Skin of body (tissue), 2 donors: ENCODE results near the gene PRKG1. TPM values are rescaled to one million over a fixed set of nuclear protein-coding genes. Genes with fewer than 3 reads are reported as not detected.

Source experiments
- DNase-seq: peaks from one replicate; lab custom pipeline; 2025; lab: John Stamatoyannopoulos, UW
- total RNA-seq: library from RNA; depleted of rRNA; stranded (reverse); fragments of >200 nt; gene quantifications from one replicate; pipeline ENCODE4 v1.2.3, GENCODE V29; 2014

Gene PRKG1
- total RNA-seq, 1 donor from 2014 or later, result 41.8 TPM

GRCh38 chr10:51224671-51225161, 150.4 kb downstream of the PRKG1 start:
- peak; percentile 93 for DNase-seq

GRCh38 chr10:51227897-51228713, 153.8 kb downstream of the PRKG1 start:
- no peak for DNase-seq

- no peak for DNase-seq
Observed at GRCh38 chr10:51228714-51229100, 154.4 kb downstream of the PRKG1 start.

GRCh38 chr10:51230887-51231585, 156.7 kb downstream of the PRKG1 start:
- DNase-seq, result no peak

- no peak for DNase-seq
Observed at GRCh38 chr10:51231754-51232153, 157.5 kb downstream of the PRKG1 start.

GRCh38 chr10:51233337-51234100, 159.2 kb downstream of the PRKG1 start:
- no peak for DNase-seq

GRCh38 chr10:51235865-51236264, 161.6 kb downstream of the PRKG1 start:
- no peak for DNase-seq

- DNase-seq, result no peak
Observed at GRCh38 chr10:51239006-51239405, 164.7 kb downstream of the PRKG1 start.

- DNase-seq, result no peak
Observed at GRCh38 chr10:51241461-51241860, 167.2 kb downstream of the PRKG1 start.

- DNase-seq, result no peak
Observed at GRCh38 chr10:51242393-51242792, 168.1 kb downstream of the PRKG1 start.

- DNase-seq, result no peak
Observed at GRCh38 chr10:51244309-51244708, 170.0 kb downstream of the PRKG1 start.

- peak; percentile 19 for DNase-seq
Observed at GRCh38 chr10:51244748-51245490, 170.6 kb downstream of the PRKG1 start.

GRCh38 chr10:51246156-51246555, 171.9 kb downstream of the PRKG1 start:
- no peak for DNase-seq

GRCh38 chr10:51250278-51250920, 176.1 kb downstream of the PRKG1 start:
- DNase-seq, result no peak

- no peak for DNase-seq
Observed at GRCh38 chr10:51251110-51251509, 176.8 kb downstream of the PRKG1 start.

GRCh38 chr10:51255381-51255780, 181.1 kb downstream of the PRKG1 start:
- DNase-seq, result peak; percentile 43

- DNase-seq, result no peak
Observed at GRCh38 chr10:51257511-51258248, 183.4 kb downstream of the PRKG1 start.

- DNase-seq, result no peak
Observed at GRCh38 chr10:51260376-51260775, 186.1 kb downstream of the PRKG1 start.

GRCh38 chr10:51266496-51266895, 192.2 kb downstream of the PRKG1 start:
- peak; percentile 73 for DNase-seq
